ENCODE measurements around the gene RNF5. TPM values are rescaled to one million over a fixed set of nuclear protein-coding genes. Genes with fewer than 3 reads are reported as not detected.
A peak's percentile ranks its signal among the peaks of the same experiment; 100 is the strongest.

RNF5 gene
- total and polyA plus RNA-seq, 9 of the 15 experiments (the other 6 are each of a cell fraction or from before 2014, with no cell fraction given) = 62.2 to 245 (median 129) TPM

- no peak for TF ChIP-seq NFE2 (IDR thresholded peaks at IDR 0.05; ENCODE audit: low read depth)
- TF ChIP-seq POLR3A (IDR thresholded peaks at IDR 0.05; ENCODE audit: borderline replicate concordance, extremely low read depth, insufficient read depth, insufficient read length) = no peak
- TF ChIP-seq TCF3 (CRISPR knock-in tag; IDR thresholded peaks at IDR 0.05) = 0 out of 2 replicates have a peak, but pooled peaks have one; percentile 9
- TF ChIP-seq ZBTB7A (IDR thresholded peaks at IDR 0.05; ENCODE audit: borderline replicate concordance, control insufficient read depth, low read depth, low read length) = no peak; the same call in 1 of the 2 replicates
- no peak for TF ChIP-seq CBFB (CRISPR knock-in tag; IDR thresholded peaks at IDR 0.05)
- TF ChIP-seq ESRRB (CRISPR knock-in tag; IDR thresholded peaks at IDR 0.05; ENCODE audit: borderline replicate concordance) = no peak
- no peak for TF ChIP-seq CHCHD3 (CRISPR knock-in tag; IDR thresholded peaks at IDR 0.05)
- TF ChIP-seq HDAC3 (IDR thresholded peaks at IDR 0.05; ENCODE audit: borderline replicate concordance, partially characterized antibody) = peak; percentile 63
- peak; percentile 73; the same call in 1 of the 2 replicates for TF ChIP-seq ELF1 (tag; IDR thresholded peaks at IDR 0.05)
- TF ChIP-seq ZNF780A (CRISPR knock-in tag; IDR thresholded peaks at IDR 0.05) = no peak
- TF ChIP-seq LCOR (CRISPR knock-in tag; IDR thresholded peaks at IDR 0.05) = peak; percentile 15; the same call in 1 of the 2 replicates
- no peak for TF ChIP-seq EGR1 (conservative IDR thresholded peaks at IDR 0.05)
- no peak for TF ChIP-seq PRMT5 (CRISPR knock-in tag; IDR thresholded peaks at IDR 0.05)
- TF ChIP-seq, protein P1, sequence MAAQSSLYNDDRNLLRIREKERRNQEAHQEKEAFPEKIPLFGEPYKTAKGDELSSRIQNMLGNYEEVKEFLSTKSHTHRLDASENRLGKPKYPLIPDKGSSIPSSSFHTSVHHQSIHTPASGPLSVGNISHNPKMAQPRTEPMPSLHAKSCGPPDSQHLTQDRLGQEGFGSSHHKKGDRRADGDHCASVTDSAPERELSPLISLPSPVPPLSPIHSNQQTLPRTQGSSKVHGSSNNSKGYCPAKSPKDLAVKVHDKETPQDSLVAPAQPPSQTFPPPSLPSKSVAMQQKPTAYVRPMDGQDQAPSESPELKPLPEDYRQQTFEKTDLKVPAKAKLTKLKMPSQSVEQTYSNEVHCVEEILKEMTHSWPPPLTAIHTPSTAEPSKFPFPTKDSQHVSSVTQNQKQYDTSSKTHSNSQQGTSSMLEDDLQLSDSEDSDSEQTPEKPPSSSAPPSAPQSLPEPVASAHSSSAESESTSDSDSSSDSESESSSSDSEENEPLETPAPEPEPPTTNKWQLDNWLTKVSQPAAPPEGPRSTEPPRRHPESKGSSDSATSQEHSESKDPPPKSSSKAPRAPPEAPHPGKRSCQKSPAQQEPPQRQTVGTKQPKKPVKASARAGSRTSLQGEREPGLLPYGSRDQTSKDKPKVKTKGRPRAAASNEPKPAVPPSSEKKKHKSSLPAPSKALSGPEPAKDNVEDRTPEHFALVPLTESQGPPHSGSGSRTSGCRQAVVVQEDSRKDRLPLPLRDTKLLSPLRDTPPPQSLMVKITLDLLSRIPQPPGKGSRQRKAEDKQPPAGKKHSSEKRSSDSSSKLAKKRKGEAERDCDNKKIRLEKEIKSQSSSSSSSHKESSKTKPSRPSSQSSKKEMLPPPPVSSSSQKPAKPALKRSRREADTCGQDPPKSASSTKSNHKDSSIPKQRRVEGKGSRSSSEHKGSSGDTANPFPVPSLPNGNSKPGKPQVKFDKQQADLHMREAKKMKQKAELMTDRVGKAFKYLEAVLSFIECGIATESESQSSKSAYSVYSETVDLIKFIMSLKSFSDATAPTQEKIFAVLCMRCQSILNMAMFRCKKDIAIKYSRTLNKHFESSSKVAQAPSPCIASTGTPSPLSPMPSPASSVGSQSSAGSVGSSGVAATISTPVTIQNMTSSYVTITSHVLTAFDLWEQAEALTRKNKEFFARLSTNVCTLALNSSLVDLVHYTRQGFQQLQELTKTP (IDR thresholded peaks at IDR 0.05; ENCODE audit: low read depth in 1 of 2, partially characterized antibody in 2 of 2) = peak in 1 of 2 experiments; percentile 76
- no peak for TF ChIP-seq CBX2 (IDR thresholded peaks at IDR 0.05; ENCODE audit: insufficient read depth, low read length, poor library complexity, severe bottlenecking)
- no peak for TF ChIP-seq CEBPB (tag; IDR thresholded peaks at IDR 0.05)
- no peak for TF ChIP-seq SAP30 (IDR thresholded peaks at IDR 0.05; ENCODE audit: borderline replicate concordance, insufficient read depth, low read depth, low read length, poor library complexity, severe bottlenecking)
- TF ChIP-seq BRF2 (IDR thresholded peaks at IDR 0.05; ENCODE audit: borderline replicate concordance, insufficient read depth, insufficient read length) = no peak
- TF ChIP-seq NCOA1 (IDR thresholded peaks at IDR 0.05; ENCODE audit: low read depth) = peak; percentile 82
- TF ChIP-seq ZNF561 (CRISPR knock-in tag; conservative IDR thresholded peaks at IDR 0.05) = no peak
- peak; percentile 39; the same call in 1 of the 2 replicates for TF ChIP-seq ATF4 (CRISPR knock-in tag; IDR thresholded peaks at IDR 0.05)
- TF ChIP-seq, protein P2, sequence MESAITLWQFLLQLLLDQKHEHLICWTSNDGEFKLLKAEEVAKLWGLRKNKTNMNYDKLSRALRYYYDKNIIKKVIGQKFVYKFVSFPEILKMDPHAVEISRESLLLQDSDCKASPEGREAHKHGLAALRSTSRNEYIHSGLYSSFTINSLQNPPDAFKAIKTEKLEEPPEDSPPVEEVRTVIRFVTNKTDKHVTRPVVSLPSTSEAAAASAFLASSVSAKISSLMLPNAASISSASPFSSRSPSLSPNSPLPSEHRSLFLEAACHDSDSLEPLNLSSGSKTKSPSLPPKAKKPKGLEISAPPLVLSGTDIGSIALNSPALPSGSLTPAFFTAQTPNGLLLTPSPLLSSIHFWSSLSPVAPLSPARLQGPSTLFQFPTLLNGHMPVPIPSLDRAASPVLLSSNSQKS (CRISPR knock-in tag; IDR thresholded peaks at IDR 0.05) = no peak
Measured at GRCh38 chr6:32192608-32193039, 14.4 kb downstream of the RNF5 start, which contains the start of gene GPSM3 (continued).

Data from K562 (cell line).